UCSD-AML1 (cell line): ENCODE measurements around the gene DHX34.
A peak's percentile ranks its signal among the peaks of the same experiment; 100 is the strongest.
"Not testable (repeated sequence)": the region's sequence is repeated elsewhere in the genome, so short reads cannot be mapped to it uniquely, and the experiment has no call there.

ENCODE experiments used
- DNase-seq: peaks from one replicate; lab custom pipeline; 2025; ENCODE audit not compliant: unreplicated experiment; lab: John Stamatoyannopoulos, UW

Gene DHX34

DNA sequence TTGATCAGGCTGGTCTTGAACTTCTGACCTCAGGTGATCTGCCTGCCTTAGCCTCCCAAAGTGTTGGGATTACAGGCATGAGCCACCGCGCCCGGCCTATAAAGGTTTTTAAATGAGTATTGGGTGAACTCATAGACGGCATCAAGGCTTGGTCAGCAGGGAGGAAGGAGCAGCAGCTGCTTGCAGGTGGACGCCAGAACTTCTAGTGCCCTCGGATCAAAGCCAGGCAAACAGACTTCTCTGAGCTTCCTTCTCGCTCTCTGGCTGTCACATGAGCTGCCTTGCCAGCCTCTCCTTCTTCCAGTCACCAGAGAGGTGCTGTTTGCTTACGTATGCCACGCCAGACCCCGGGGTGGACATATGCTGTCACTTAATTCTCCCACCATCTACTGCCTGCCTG is 16.3 kb downstream of the DHX34 start:
- not testable (repeated sequence) for DNase-seq

DNA sequence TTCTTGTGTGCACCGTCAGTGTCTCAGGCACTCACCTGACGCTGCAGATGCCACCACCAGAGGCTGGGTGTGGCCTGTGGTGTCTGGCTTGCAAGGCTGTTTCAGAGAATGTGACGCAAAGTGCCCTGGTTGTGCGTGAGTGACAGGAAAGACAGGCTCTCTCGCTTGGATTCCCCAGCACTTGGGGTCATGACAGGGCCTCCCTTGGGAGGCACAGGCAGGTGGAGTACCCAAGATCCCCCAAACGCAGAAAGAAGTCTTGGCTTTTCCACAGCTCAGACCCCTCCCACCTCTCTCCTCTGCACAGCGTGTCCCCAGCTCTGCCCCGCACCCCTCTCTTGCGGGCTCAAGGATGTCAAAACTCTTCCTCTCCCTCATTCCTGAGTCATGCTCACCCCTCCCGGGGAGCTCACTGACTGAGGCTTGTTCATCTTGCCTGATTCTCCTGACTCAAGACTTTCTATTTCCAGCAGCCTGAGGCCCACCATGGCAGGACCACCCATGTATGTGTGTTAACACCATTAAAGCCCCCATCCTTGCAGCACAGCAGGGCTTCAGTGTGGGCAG is 21.0 kb downstream of the DHX34 start:
- DNase-seq, result no peak

DNA sequence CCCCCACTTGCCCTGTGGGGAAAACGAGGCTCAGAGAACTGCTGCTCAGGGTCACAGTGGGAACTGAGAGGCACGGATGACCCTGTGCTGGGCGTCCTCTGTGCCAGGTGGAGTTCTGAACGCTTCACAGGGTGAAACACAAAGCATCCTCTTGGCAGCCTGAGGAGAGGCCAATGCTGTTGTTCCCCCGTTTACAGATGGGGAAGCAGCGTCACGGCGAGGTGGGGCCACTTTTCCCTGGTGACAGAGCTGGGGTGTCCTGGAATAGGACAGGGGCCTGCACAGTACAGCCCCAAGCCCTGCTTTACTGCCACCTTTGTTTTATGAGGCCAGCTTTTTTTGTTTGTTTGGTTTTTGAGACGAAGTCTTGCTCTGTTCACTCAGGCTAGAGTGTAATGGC is 22.1 kb downstream of the DHX34 start:
- no peak for DNase-seq

DNA sequence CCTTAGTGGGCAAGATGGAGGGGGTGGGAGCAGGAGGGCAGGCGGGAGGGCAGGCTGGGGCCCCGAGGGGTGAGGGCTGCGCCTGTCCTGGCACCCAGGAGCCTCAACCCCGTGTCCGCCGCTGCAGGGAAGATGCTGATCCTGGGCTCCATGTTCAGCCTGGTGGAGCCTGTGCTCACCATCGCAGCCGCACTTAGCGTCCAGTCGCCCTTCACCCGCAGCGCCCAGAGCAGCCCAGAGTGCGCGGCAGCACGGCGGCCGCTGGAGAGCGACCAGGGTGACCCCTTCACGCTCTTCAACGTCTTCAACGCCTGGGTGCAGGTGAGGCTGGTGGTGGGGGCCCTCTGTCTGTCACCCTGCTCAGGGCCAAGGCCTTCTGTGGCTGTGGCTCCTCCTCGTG is 23.5 kb downstream of the DHX34 start:
- no peak for DNase-seq

DNA sequence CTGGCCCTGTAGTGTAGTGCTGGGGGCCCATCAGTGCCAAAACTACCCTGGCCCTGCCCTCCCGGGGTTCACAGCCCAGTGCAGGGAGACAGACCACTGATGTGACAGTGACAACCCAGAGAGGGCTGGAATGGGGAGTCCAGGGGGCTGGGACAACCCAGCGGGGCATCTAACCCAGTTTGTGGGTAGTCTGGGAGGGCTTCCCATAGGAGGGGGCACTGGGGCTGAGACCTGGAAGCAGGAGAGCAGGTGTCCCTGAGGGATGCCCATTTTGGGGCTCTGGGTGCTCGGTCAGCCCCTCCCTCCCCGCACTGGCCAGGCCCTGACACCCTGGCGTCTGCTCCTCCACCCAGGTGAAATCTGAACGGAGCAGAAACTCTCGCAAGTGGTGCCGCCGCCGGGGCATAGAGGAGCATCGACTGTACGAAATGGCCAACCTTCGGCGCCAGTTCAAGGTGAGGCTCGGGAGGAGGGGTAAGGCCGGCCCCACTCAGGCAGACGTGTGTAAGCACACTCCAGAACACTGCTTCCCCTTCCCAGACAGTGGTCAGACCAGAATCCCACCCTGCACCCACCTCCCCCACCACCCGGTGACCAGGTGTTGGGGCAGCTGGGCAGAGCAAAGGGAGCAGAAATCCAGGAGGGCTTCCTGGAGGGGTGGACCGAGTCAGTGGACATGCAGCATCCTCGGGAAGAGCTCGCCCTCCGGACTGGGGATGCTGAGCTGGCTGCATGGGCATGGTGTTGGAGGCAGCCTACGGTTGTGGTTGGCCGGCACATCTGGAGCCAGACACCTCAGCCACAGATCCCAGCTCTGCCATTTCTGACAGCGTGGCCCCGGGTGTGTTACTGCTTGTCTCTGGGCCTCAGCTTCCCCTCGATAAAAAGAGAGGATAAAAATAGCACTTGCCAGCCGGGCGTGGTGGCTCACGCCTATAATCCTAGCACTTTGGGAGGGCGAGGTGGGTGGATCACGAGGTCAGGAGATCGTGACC is 24.4 kb downstream of the DHX34 start:
- DNase-seq, result no peak

DNA sequence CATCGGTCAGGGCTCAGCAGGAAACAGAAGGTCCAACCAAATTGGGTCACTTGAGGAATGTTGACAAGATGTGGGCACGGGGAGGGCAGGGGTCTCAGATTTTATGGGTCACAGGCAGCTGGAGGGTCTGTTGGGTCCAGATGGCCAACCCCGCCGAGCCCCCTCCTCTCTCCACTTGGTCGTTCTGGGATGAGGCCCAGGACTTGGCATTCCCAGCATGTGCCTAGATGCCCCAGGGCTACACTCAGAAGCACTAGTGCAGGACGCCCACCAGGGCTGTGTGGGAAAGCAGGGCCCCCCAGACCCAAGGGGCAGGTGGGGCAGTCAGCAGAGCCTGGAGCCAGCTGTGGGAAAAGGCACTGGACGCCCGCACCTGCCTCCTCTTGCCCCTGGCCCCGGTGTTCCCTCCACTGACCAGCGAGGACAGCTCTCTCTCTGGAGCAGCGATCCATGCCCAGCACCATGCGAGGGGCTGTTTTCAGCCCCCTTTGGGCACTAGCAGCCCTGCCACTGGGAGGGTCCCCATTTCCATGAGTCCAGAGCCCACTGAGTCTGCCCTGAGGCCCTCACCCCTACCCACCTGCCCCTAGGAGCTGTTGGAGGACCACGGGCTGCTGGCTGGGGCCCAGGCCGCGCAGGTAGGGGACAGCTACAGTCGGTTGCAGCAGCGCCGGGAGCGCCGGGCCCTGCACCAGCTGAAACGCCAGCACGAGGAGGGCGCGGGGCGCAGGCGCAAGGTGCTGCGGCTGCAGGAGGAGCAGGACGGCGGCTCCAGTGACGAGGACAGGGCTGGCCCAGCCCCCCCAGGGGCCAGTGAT is 26.0 kb downstream of the DHX34 start:
- DNase-seq, result no peak

DNA sequence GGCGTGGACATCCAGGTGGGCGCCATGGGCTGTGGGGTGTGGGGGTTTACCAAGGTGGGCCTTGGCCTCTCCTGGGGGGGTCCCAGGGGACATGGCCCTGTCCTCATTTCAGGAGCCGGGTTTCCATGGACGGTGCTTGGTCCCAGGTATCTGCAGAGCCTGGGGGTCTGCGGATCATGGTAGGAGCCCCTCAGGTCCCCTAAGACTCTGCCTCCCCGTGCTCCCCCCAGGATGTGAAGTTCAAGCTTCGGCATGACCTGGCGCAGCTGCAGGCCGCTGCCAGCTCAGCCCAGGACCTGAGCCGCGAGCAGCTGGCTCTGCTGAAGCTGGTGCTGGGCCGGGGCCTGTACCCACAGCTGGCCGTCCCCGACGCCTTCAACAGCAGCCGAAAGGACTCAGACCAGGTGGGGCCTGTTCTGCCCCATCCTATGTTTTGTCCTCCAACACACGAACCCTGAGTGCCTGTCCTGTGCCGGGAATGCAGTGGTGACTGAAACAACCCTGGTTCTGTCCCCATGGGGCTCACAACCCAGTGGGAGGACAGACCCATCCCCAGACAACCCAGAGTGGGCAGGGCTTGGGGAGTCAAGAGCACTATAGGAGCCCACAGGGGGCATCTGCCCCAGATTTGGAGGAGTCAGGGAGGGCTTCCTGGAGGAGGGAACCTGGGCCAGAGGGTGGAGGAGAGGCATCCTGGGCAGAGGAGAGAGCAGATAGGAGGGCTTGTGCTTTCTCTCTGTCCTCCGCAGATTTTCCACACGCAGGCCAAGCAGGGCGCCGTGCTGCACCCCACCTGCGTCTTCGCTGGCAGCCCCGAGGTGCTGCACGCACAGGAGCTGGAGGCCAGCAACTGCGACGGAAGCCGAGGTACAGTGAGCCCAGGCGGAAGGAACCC is 26.8 kb downstream of the DHX34 start:
- no peak for DNase-seq

DNA sequence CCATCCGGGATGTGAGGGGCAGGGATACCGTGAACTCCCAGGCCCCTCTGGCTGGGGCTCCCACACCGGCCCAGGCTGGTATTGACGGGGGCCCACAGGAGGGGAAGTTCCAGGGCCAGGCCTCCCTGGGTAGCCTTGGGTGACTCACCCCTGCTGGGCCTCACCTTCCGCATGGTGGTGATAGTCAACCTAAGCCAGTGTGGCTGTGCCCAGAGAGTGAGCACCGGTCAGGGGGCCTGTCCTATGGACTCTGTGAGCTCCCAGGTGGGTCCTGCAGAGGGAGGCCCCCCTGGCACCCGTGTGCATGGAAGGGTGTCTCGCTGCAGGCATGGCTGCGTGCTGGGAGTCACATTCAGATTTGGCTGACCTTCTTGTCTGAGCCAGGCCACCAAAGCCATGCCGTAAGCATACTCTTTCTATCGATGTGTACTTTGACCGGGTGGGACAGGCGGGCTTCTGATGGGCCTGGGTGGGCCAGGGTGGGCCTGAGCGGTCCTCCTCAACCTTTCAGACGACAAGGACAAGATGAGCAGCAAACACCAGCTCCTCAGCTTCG is 27.6 kb downstream of the DHX34 start:
- DNase-seq, result no peak

DNA sequence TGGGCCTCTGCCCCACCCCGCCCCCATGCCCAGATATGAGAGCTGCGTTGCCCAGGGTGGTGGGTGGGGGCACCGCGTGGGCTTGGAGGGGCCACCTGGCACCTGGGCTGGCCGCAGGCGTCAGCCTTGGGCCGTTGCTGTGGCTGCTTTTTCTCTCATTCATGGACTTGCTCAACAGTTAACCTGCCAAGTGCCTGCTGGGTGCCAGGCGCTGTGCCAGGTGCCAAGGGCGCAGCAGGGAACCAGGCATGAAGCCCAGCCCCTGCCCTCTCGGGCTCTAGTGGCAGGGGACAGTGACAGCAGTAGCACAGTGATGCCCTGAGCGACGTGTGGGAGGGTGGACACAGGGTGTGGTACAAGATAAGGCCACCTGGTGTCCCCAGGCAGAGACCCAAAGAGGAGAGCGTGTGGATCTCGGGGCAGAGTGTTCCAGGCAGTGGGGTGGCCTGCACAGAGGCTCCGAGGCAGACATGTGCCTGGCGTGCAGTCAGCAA is 28.1 kb downstream of the DHX34 start:
- no peak for DNase-seq

DNA sequence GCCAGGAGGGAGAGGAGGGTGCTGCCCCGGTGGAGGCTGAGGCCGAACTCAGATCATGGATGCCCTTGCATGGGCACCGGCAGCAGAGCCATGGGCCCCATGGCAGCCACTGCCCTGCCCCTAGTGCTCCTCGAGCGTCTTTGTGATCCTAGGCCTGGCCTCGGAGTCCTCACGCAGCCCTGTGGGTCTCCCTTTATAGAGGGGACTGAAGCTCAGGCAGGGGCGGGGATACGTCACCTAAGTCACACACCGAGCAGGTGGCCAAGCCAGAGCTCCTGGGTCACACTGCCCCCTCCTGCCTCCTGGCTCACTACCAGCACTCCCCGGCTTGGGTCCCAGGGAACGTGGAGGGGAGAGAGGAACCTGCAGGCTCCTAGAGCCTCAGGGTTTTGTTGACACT is 28.7 kb downstream of the DHX34 start:
- DNase-seq, result no peak

DNA sequence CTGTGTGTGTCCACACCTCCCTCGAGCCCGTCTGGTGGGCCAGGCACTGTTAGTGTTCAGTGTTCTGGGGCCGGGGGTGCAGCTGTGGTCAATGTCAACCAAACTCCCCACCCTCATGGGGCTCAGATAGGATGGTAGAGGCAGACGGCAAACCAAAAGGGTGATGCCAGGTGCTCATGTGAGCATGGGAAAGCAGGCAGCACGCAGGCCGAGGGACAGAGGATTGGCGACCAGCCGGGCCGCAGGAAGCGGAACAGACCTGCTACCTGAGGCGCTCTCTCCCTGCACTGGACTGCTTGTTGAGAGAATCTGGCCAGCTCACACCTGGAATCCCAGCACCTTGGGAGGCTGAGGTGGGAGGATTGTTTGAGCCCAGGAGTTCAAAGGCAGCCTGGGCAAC is 29.1 kb downstream of the DHX34 start:
- no peak for DNase-seq

DNA sequence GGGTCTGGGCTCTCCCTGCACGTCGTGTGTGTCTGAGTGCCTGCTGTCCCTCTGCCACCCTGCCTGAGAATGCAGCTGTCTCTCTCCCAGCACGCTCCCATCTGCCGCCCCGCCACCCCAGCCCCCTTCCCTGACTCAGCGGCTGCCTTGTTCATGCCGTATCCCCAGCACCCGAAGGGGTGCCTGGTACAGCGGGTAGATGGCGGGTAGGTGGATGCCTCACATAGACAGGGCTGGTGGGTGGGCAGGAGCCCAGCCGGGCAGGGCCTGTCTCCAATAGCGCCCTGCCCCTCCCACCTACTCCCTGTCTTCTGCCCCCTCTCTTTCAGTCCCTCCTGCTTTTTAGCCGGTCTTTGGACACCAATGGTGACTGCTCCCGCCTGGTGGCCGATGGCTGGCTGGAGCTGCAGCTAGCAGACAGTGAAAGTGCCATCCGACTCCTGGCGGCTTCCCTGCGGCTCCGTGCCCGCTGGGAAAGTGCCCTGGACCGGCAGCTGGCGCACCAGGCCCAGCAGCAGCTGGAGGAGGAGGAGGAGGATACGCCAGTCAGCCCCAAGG is 30.3 kb downstream of the DHX34 start:
- no peak for DNase-seq

DNA sequence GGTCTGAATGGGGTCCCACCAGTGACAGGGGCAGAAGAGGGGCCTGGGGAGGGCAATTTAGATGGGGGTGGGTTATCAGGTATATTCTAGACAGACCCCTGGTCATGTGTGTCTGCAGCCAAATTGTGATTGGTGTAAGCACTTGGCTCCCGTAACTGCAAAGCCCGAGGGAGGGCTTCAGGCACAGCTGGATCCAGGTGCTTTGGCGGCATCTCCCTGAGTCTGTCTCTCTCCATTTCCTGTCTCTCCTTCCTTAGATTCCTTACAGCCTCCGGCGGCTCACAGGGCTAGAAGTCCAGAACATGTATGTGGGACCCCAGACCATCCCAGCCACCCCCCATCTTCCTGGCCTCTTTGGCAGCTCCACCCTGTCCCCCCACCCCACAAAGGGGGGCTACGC is 31.4 kb downstream of the DHX34 start:
- no peak for DNase-seq

DNA sequence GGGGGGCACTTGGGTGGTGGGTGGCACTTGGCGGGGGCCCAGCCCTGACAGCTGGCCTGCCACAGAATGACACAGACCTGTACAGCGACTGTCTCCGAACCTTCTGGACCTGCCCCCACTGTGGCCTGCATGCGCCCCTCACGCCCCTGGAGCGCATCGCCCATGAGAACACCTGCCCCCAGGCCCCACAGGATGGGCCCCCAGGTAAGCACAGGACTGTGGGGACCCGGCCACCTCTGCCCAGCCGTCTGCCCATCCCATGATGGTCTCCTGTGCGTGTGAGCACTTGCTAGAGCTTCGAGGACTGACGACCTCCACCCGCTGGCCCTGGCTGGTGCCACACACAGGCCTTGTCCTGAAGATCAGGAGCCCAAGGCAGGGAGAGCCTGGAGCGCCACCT is 32.0 kb downstream of the DHX34 start:
- DNase-seq, result no peak

DNA sequence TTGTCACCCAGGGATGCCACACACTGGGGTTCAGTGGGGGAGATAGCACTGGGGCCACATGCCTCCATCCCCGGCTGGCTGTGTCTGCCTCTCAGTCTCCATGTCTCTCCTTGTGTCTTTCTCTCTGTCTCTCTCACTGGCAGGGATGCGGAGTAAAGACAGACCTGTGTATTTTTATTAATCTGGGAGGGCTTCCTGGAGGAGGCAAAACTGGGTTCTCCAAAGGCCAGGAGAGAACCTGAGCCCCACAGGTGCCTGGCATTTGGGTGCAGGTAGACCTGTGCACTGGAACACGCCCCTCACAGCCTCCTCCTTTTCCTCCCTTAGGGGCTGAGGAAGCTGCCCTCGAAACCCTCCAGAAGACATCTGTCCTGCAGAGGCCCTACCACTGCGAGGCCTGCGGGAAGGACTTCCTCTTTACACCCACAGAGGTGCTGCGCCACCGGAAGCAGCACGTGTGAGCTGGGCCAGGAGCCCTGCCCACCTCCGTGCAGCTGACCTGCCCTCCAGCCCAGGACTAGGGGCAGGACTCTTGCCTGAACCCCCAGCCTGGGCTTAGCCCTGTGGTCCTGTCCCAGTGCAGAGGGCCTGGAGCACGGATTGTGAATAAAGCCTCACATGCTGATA is 32.7 kb downstream of the DHX34 start:
- DNase-seq, result peak; percentile 55

DNA sequence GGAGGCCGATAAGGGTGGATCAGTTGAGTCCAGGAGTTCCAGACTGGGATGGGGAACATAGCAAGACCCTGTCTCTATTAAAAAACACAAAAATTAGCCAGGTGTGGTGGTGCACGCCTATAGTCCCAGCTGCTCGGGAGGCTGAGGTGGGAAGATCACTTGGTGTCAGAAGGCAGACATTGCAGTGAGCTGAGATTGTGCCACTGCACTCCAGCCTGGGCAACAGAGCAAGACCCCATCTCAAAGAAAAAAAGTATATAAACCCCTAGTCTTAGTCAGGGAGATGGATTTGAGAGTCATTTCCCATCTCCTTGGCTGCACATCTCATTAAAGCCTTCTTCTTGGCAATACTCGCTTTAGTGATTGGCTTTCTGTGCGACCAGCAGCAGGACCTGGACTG is 34.8 kb downstream of the DHX34 start:
- DNase-seq, result not testable (repeated sequence)

DNA sequence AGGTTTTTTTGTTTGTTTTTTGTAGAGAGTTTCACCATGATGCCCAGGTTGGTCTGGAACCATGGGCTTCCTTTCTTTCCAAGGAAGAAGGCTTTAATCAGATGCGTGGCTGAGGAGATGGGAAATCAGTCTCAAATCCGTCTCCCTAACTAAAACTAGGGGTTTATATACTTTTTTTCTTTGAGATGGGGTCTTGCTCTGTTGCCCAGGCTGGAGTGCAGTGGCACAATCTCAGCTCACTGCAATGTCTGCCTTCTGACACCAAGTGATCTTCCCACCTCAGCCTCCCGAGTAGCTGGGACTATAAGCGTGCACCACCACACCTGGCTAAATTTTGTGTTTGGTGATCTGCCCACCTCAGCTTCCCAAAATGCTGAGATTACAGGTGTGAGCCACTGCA is 35.4 kb downstream of the DHX34 start:
- DNase-seq, result not testable (repeated sequence)

DNA sequence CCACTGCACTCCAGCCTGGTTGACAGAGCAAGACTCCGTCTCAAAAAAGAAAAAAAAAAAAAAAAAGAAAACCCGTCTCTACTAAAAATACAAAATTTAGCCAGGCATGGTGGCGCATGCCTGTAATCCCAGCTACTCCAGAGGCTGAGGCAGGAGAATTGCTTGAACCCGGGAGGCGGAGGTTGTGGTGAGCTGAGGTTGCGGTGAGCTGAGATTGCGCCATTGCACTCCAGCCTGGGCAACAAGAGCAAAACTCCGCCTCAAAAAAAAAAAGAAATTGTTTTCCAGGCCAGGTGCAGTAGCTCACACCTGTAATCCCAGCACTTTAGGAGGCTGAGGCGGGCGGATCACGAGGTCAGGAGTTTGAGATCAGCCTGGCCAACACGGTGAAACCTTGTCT is 37.5 kb downstream of the DHX34 start:
- not testable (repeated sequence) for DNase-seq

DNA sequence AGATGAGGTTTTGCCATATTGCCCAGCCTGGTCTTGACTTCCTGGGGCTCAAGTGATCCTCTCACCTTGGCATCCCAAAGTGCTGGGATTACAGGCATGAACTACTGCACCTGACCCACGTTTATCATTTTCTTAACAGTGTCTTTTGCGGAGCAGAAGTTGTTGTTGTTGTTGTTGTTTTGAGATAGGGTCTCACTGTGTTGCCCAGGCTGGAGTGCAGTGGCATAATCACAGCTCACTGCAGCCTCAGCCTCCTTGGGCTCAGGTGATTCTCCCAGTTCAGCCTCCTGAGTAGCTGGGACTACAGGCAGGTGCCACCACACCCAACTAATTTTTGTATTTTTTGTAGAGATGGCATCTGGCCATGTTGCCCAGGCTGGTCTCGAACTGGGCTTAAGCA is 38.5 kb downstream of the DHX34 start:
- DNase-seq, result not testable (repeated sequence)
